HEK293T (cell line): ENCODE data around the gene ITSN2.

Source experiments
- ARNT ChIP-seq: fragments of 450-650 bp; IDR thresholded peaks from 2 replicates; pipeline ENCODE4 v1.6.1; 2017; ENCODE audit warnings: mild to moderate bottlenecking
- BHLHE40 ChIP-seq: fragments of 450-650 bp; IDR thresholded peaks from 2 replicates; pipeline ENCODE4 v1.6.1; 2016; ENCODE audit warnings: mild to moderate bottlenecking, moderate library complexity, borderline replicate concordance
- CTBP1 ChIP-seq: fragments of 450-650 bp; IDR thresholded peaks from 2 replicates; pipeline ENCODE4 v1.6.1; 2016; ENCODE audit warnings: borderline replicate concordance
- ELF4 ChIP-seq: fragments of 450-650 bp; IDR thresholded peaks from 2 replicates; pipeline ENCODE4 v1.6.1; 2017; ENCODE audit warnings: antibody characterized with exemption
- FOXA1 ChIP-seq: fragments of 450-650 bp; IDR thresholded peaks from 2 replicates; pipeline ENCODE4 v1.6.1; 2016; ENCODE audit warnings: mild to moderate bottlenecking
- FOXK2 ChIP-seq: fragments of 450-650 bp; IDR thresholded peaks from 2 replicates; pipeline ENCODE4 v1.6.1; 2016; ENCODE audit warnings: mild to moderate bottlenecking
- FOXM1 ChIP-seq: fragments of 450-650 bp; IDR thresholded peaks from 2 replicates; pipeline ENCODE4 v1.6.1; 2017; ENCODE audit warnings: mild to moderate bottlenecking, borderline replicate concordance
- L3MBTL2 ChIP-seq: fragments of 450-650 bp; conservative IDR thresholded peaks from 2 replicates; pipeline ENCODE4 v1.6.1; 2016; ENCODE audit warnings: mild to moderate bottlenecking
- NFRKB ChIP-seq: fragments of 450-650 bp; IDR thresholded peaks from 2 replicates; pipeline ENCODE4 v1.6.1; 2016; ENCODE audit warnings: mild to moderate bottlenecking, moderate library complexity
- SP1 ChIP-seq: fragments of 450-650 bp; IDR thresholded peaks from 2 replicates; pipeline ENCODE4 v1.6.1; 2017
- SUZ12 ChIP-seq: fragments of 450-650 bp; IDR thresholded peaks from 2 replicates; pipeline ENCODE4 v1.6.1; 2016; ENCODE audit warnings: mild to moderate bottlenecking
- TARDBP ChIP-seq: fragments of 450-650 bp; IDR thresholded peaks from 2 replicates; pipeline ENCODE4 v1.6.1; 2016
- ZNF384 ChIP-seq: fragments of 450-650 bp; IDR thresholded peaks from 2 replicates; pipeline ENCODE4 v1.6.1; 2016
- TF ChIP-seq, protein P1 (sequence below): fragments of 450-650 bp; IDR thresholded peaks from 2 replicates; pipeline ENCODE4 v1.6.1; 2016

- TF ChIP-seq SUZ12 (no peak), SP1 (no peak), FOXK2 (no peak), CTBP1 (no peak), ZNF384 (no peak), FOXM1 (no peak), NFRKB (no peak), BHLHE40 (no peak), TARDBP (no peak), ELF4 (no peak), FOXA1 (no peak), ARNT (no peak), L3MBTL2 (no peak)
- TF ChIP-seq, protein P1, sequence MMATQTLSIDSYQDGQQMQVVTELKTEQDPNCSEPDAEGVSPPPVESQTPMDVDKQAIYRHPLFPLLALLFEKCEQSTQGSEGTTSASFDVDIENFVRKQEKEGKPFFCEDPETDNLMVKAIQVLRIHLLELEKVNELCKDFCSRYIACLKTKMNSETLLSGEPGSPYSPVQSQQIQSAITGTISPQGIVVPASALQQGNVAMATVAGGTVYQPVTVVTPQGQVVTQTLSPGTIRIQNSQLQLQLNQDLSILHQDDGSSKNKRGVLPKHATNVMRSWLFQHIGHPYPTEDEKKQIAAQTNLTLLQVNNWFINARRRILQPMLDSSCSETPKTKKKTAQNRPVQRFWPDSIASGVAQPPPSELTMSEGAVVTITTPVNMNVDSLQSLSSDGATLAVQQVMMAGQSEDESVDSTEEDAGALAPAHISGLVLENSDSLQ, result no peak
Measured at GRCh38 chr2:24183366-24184069, 176.8 kb downstream of the ITSN2 start.
